HCT116 (cell line): ENCODE measurements around the gene AMACR. TPM values are rescaled to one million over a fixed set of nuclear protein-coding genes. Genes with fewer than 3 reads are reported as not detected.
"Not testable (repeated sequence)": the region's sequence is repeated elsewhere in the genome, so short reads cannot be mapped to it uniquely, and the experiment has no call there.

Experiments
- ATAC-seq: fragments of 200-7000 bp; cut with Tn5 transposase; 2 replicates; pipeline ENCODE4 v1.9.1; 2020; ENCODE audit warnings: mild to moderate bottlenecking, moderate library complexity
- BruUV-seq: library from RNA; stranded (reverse); fragments of 400-500 nt; replicated peaks from 2 replicates; lab custom pipeline; 2021; lab: Mats Ljungman, UMichigan
- CTCF ChIA-PET: fragments of 300-600 bp; sonication (Branson Sonifier 250); formaldehyde crosslinking; loops from one replicate; lab custom pipeline; 2021; ENCODE audit warnings: antibody characterized with exemption; lab: Charles Lee
- POLR2A ChIA-PET: fragments of 300-600, 350-600 bp; sonication (Branson Sonifier 250); formaldehyde crosslinking; loops from one replicate; lab custom pipeline; 2021; ENCODE audit warnings: antibody characterized with exemption; lab: Charles Lee
- RAD21 ChIA-PET, 2 experiments: fragments of 300-600 bp; sonication (Branson Sonifier 250); formaldehyde crosslinking; loops; one replicate each; lab custom pipeline; 2023; ENCODE audit warnings: low total read pairs in 2 of 2; ENCODE audit not compliant: uncharacterized antibody in 2 of 2, unreplicated experiment in 2 of 2, low non-redundant PET in 1 of 2; lab: Charles Lee
- DNase-seq: peaks from one replicate; pipeline ENCODE4 v3.0.0-alpha.2; 2010; ENCODE audit warnings: low read depth, low spot score
- H2AFZ ChIP-seq: fragments of 200-600 bp; shearing (Covaris generic), sonication (generic); 2 replicates; pipeline ENCODE4 v1.6.1; 2017; ENCODE audit warnings: low read depth, mixed run types, mixed read lengths, antibody characterized with exemption, low read length; ENCODE audit not compliant: poor library complexity, severe bottlenecking
- H3K27ac ChIP-seq: 2 replicates; pipeline ENCODE4 v1.5.1; 2012; ENCODE audit warnings: low read depth, low read length
- H3K27me3 ChIP-seq: fragments of 200-600 bp; sonication (generic); 2 replicates; pipeline ENCODE4 v1.6.1; 2016; ENCODE audit warnings: mixed run types, low read length, mixed read lengths; ENCODE audit not compliant: insufficient read depth
- H3K36me3 ChIP-seq, 2 experiments: fragments of 200-500 bp in 1 of 2; fragments of 200-600 bp in 1 of 2; sonication (Bioruptor generic) in 1 of 2; sonication (generic) in 1 of 2; 2 replicates each; pipeline versions ENCODE4 v1.5.1 to v1.6.1; 2014 to 2016; ENCODE audit warnings: low read length in 2 of 2, inconsistent platforms in 1 of 2, mixed read lengths in 1 of 2, mixed run types in 1 of 2; ENCODE audit not compliant: insufficient read depth in 2 of 2, control insufficient read depth in 1 of 2
- H3K4me1 ChIP-seq, 2 experiments: fragments of 200-600 bp in 1 of 2; sonication (generic) in 1 of 2; 2 replicates each; pipeline versions ENCODE4 v1.5.1 to v1.6.1; 2012 to 2017; ENCODE audit warnings: low read length in 2 of 2, inconsistent platforms in 1 of 2, mild to moderate bottlenecking in 1 of 2, mixed read lengths in 1 of 2, mixed run types in 1 of 2, moderate library complexity in 1 of 2; ENCODE audit not compliant: insufficient read depth in 2 of 2, control insufficient read depth in 1 of 2
- H3K4me2 ChIP-seq: fragments of 200-600 bp; sonication (generic); 2 replicates; pipeline ENCODE4 v1.6.1; 2017; ENCODE audit warnings: mixed run types, low read length, mixed read lengths
- H3K4me3 ChIP-seq, 2 experiments: fragments of 200-600 bp in 1 of 2; sonication (generic) in 1 of 2; replicated peaks in 1 of 2; 2 replicates each; pipeline ENCODE4 v1.5.1; 2011 to 2016; ENCODE audit warnings: low read length in 2 of 2, control low read depth in 1 of 2, low read depth in 1 of 2, mild to moderate bottlenecking in 1 of 2, mixed read lengths in 1 of 2, mixed run types in 1 of 2
- H3K79me2 ChIP-seq: fragments of 200-600 bp; sonication (generic); 2 replicates; pipeline ENCODE4 v1.6.1; 2017; ENCODE audit warnings: mild to moderate bottlenecking, mixed run types, low read length, moderate library complexity, mixed read lengths; ENCODE audit not compliant: insufficient read depth
- H3K9ac ChIP-seq: fragments of 200-600 bp; sonication (generic); 2 replicates; pipeline ENCODE4 v1.6.1; 2016; ENCODE audit warnings: low read length, mixed read lengths
- H3K9me2 ChIP-seq: fragments of 200-600 bp; sonication (generic), shearing (Covaris generic); 2 replicates; pipeline ENCODE4 v1.6.1; 2017; ENCODE audit warnings: mixed run types, mild to moderate bottlenecking, moderate library complexity; ENCODE audit not compliant: insufficient read depth
- H3K9me3 ChIP-seq, 2 experiments: fragments of 200-500 bp in 1 of 2; fragments of 200-600 bp in 1 of 2; sonication (Bioruptor generic) in 1 of 2; sonication (generic) in 1 of 2; 2 replicates each; pipeline ENCODE4 v1.6.1; 2014 to 2017; ENCODE audit warnings: low read length in 2 of 2, mixed read lengths in 2 of 2, inconsistent platforms in 1 of 2, low read depth in 1 of 2, mild to moderate bottlenecking in 1 of 2, mixed run types in 1 of 2, moderate library complexity in 1 of 2; ENCODE audit not compliant: control insufficient read depth in 1 of 2, insufficient read depth in 1 of 2
- H4K20me1 ChIP-seq: fragments of 200-600 bp; sonication (generic), shearing (Covaris generic); 2 replicates; pipeline ENCODE4 v1.6.1; 2017; ENCODE audit warnings: mixed run types, mild to moderate bottlenecking, moderate library complexity; ENCODE audit not compliant: insufficient read depth
- CBX3 ChIP-seq: IDR thresholded peaks from 2 replicates; pipeline ENCODE4 v1.6.1; 2012; ENCODE audit warnings: low read depth
- CEBPB ChIP-seq: IDR thresholded peaks from 2 replicates; pipeline ENCODE4 v1.6.1; 2012; ENCODE audit warnings: low read depth
- EGR1 ChIP-seq: IDR thresholded peaks from 2 replicates; pipeline ENCODE4 v1.6.1; 2012; ENCODE audit warnings: low read depth
- ELF1 ChIP-seq: IDR thresholded peaks from 2 replicates; pipeline ENCODE4 v1.6.1; 2012; ENCODE audit warnings: low read depth, borderline replicate concordance
- EZH2 ChIP-seq: fragments of 200-600 bp; sonication (generic); IDR thresholded peaks from 2 replicates; pipeline ENCODE4 v1.6.1; 2017; ENCODE audit warnings: antibody characterized with exemption, mixed run types
- FOSL1 ChIP-seq: IDR thresholded peaks from 2 replicates; pipeline ENCODE4 v1.6.1; 2012; ENCODE audit warnings: low read depth
- JUND ChIP-seq: IDR thresholded peaks from 2 replicates; pipeline ENCODE4 v1.6.1; 2012
- POLR2A ChIP-seq: IDR thresholded peaks from 2 replicates; pipeline ENCODE4 v1.7.0; 2011; ENCODE audit warnings: borderline replicate concordance; ENCODE audit not compliant: insufficient read depth, insufficient read length; ENCODE audit errors: extremely low read depth
- POLR2AphosphoS5 ChIP-seq: IDR thresholded peaks from 2 replicates; pipeline ENCODE4 v1.6.1; 2011; ENCODE audit warnings: mild to moderate bottlenecking, low read depth, low read length, moderate library complexity
- RAD21 ChIP-seq: IDR thresholded peaks from 2 replicates; pipeline ENCODE4 v1.6.1; 2012; ENCODE audit warnings: low read depth, mild to moderate bottlenecking
- REST ChIP-seq: IDR thresholded peaks from 2 replicates; pipeline ENCODE4 v1.6.1; 2012; ENCODE audit warnings: low read depth
- SP1 ChIP-seq: IDR thresholded peaks from 2 replicates; pipeline ENCODE4 v1.6.1; 2012; ENCODE audit warnings: low read depth
- SRF ChIP-seq: IDR thresholded peaks from 2 replicates; pipeline ENCODE4 v1.6.1; 2012; ENCODE audit warnings: low read depth
- YY1 ChIP-seq: IDR thresholded peaks from 2 replicates; pipeline ENCODE4 v1.6.1; 2011; ENCODE audit warnings: low read length, low read depth, moderate library complexity, mild to moderate bottlenecking; ENCODE audit not compliant: insufficient replicate concordance; ENCODE audit errors: extremely low read depth
- intact Hi-C: fragments of 100-400 bp; cut with micrococcal nuclease; formaldehyde crosslinking; loops from 2 replicates; pipeline ENCODE4 v1.10.0; 2022
- total RNA-seq: library from RNA; stranded (reverse); gene quantifications from one replicate; pipeline ENCODE4 v1.2.1, GENCODE V29; 2021; ENCODE audit not compliant: unreplicated experiment
- TF ChIP-seq, protein P1 (sequence below): IDR thresholded peaks from 2 replicates; pipeline ENCODE4 v1.6.1; 2011; ENCODE audit warnings: mild to moderate bottlenecking, low read length, moderate library complexity; ENCODE audit not compliant: insufficient replicate concordance; ENCODE audit errors: extremely low read depth

AMACR gene
- total RNA-seq, 1 experiment from 2014 or later, result 4.3 TPM

DNA sequence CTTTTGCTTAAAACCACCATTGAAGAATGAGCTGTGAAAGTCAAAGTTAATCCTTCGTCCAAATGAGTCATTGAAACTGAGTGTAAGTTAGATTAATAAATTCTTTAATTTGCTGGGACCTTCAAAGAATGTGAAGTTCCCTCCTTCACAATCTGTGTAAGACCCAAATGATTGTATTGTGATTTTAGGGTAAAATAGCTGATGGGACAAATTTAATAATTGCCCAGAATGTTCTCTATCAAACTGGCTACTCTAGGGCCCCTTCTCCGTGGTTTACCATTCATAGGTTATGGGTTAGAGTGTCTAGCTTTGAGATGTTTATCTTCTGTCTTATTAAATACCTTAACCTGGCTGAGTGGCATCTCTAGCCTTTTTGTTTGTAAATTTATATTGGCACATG is 23.3 kb upstream of the AMACR start (continued):
- TF ChIP-seq YY1 (no peak), POLR2AphosphoS5 (no peak), JUND (no peak), RAD21 (no peak), SRF (no peak)

DNA sequence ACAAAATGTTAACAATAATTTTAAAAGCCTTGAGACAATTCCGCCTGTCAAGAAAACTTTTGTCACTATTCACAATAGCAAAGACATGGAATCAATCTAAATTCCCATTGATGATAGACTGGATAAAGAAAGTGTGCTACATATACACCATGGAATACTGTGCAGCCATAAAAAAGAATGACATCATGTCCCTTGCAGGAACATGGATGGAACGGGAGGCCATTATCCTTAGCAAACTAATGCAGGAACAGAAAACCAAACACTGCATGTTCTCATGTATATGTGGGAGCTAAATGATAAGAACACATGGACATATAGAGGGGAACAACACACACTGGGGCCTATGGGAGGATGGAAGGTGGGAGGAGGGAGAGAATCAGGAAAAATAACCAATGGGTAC is 22.7 kb upstream of the AMACR start:
- H3K27me3 ChIP-seq, RAD21 ChIA-PET, H3K4me3 ChIP-seq, H2AFZ ChIP-seq, H3K36me3 ChIP-seq, intact Hi-C loops, H3K9me3 ChIP-seq, H4K20me1 ChIP-seq, H3K4me2 ChIP-seq, H3K9ac ChIP-seq, BruUV-seq, ATAC-seq, H3K79me2 ChIP-seq, H3K27ac ChIP-seq, H3K9me2 ChIP-seq, H3K4me1 ChIP-seq, DNase-seq, POLR2A ChIA-PET, CTCF ChIA-PET: not testable (repeated sequence)

DNA sequence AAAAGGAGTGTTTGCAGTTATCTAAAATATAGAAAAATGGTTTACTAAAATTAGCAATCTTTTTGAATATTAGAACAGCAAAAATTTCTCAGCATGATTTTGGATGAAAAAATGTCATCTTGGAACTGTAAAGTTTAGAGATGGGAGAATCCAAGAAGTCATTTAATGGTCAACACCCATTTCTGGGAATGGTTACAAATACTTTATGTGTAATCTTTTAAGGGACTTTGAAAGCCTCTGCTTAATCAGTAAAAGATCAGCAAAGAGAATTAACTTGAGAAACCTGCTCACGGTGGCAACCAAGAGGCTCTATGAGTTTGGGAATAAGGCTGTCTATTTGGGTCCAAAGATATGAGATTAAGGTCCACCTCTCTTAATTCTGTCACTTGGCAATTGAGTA is 22.2 kb upstream of the AMACR start:
- Histone ChIP-seq H3K36me3 (no peaks in the 10 kb centered on the region), H3K4me1 (no peaks in the 10 kb centered on the region), H3K79me2 (no peaks in the 10 kb centered on the region), H3K4me2 (no peak overlapping the region), H2AFZ (no peak overlapping the region), H4K20me1 (no peaks in the 10 kb centered on the region), H3K9me3 (no peaks in the 10 kb centered on the region), H3K27me3 (no peaks in the 10 kb centered on the region), H3K9ac (no peak overlapping the region), H3K4me3 (no peak overlapping the region), H3K9me2 (no peaks in the 10 kb centered on the region), H3K27ac (no peak overlapping the region)
- POLR2A ChIA-PET, result no interaction called here
- BruUV-seq, result no TSS peak
- RAD21 ChIA-PET, result no interaction called here
- TF ChIP-seq EGR1 (no peak), SRF (no peak), CBX3 (no peak), REST (no peak), ELF1 (no peak), FOSL1 (no peak), POLR2AphosphoS5 (no peak), JUND (no peak), SP1 (no peak), EZH2 (no peak), RAD21 (no peak), POLR2A (no peak), CEBPB (no peak)
- TF ChIP-seq, protein P1, sequence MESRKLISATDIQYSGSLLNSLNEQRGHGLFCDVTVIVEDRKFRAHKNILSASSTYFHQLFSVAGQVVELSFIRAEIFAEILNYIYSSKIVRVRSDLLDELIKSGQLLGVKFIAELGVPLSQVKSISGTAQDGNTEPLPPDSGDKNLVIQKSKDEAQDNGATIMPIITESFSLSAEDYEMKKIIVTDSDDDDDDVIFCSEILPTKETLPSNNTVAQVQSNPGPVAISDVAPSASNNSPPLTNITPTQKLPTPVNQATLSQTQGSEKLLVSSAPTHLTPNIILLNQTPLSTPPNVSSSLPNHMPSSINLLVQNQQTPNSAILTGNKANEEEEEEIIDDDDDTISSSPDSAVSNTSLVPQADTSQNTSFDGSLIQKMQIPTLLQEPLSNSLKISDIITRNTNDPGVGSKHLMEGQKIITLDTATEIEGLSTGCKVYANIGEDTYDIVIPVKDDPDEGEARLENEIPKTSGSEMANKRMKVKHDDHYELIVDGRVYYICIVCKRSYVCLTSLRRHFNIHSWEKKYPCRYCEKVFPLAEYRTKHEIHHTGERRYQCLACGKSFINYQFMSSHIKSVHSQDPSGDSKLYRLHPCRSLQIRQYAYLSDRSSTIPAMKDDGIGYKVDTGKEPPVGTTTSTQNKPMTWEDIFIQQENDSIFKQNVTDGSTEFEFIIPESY, result no peak
- DNase-seq (no peak), ATAC-seq (no peak)
- intact Hi-C loops, result no loop called here
- CTCF ChIA-PET, result no interaction called here
